Left lung (tissue), 10 donors: ENCODE results near the gene PSME1. TPM values are rescaled to one million over a fixed set of nuclear protein-coding genes. Genes with fewer than 3 reads are reported as not detected.

Experiments
- ATAC-seq: fragments of 200-7000 bp; cut with Tn5 transposase; one replicate; pipeline ENCODE4 v1.9.1; 2020; ENCODE audit warnings: moderate library complexity
- DNase-seq, 4 donors: peaks; one replicate each; pipeline ENCODE4 v3.0.0-alpha.2; 2013 to 2020
- H3K27ac ChIP-seq, 2 donors: fragments of 200-600 bp; sonication (generic) in 1 of 2; one replicate each; pipeline versions ENCODE4 v1.5.0 to v1.8.0; 2020 to 2021
- H3K27me3 ChIP-seq, 2 donors: fragments of 200-600 bp; sonication (generic) in 1 of 2; one replicate each; pipeline versions ENCODE4 v1.5.0 to v1.8.0; 2020 to 2021
- H3K36me3 ChIP-seq, 2 donors: fragments of 200-600 bp; sonication (generic) in 1 of 2; one replicate each; pipeline versions ENCODE4 v1.5.0 to v1.8.0; 2020 to 2021
- H3K4me1 ChIP-seq, 2 donors: fragments of 200-600 bp; one replicate each; pipeline ENCODE4 v1.8.0; 2021
- H3K4me3 ChIP-seq, 2 donors: fragments of 200-600 bp; sonication (generic) in 1 of 2; one replicate each; pipeline versions ENCODE4 v1.5.0 to v1.8.0; 2020 to 2021; ENCODE audit warnings: mild to moderate bottlenecking in 1 of 2
- H3K9me3 ChIP-seq, 2 donors: fragments of 200-600 bp; sonication (generic) in 1 of 2; one replicate each; pipeline versions ENCODE4 v1.5.0 to v1.8.0; 2020 to 2021
- CTCF ChIP-seq, 2 donors: fragments of 200-600 bp; sonication (generic) in 1 of 2; IDR thresholded peaks; one replicate each; pipeline versions ENCODE4 v1.5.0 to v1.8.0; 2021; ENCODE audit warnings: antibody characterized with exemption in 2 of 2
- intact Hi-C, 2 donors: fragments of 100-400 bp; cut with DNase I; formaldehyde crosslinking; loops; one replicate each; pipeline versions ENCODE4 v1.11.2 to v1.14.2; 2022
- polyA plus RNA-seq, 6 donors: library from polyadenylated mRNA; unstranded; fragments of 120-200 nt; gene quantifications; one replicate each; pipeline ENCODE4 v1.2.1, GENCODE V29; 2013; ENCODE audit not compliant: insufficient read length in 6 of 6
- total RNA-seq, 2 donors: library from RNA; stranded (reverse); fragmentation: NEBNext Ultra II Directional; extraction: Animal tissue kit (Norgen Biotek cat#: 25700); gene quantifications; one replicate each; pipeline ENCODE4 v1.2.1, GENCODE V29; 2021
- donor health status: DM: no; HTN: yes; CAD: no.
- donor health status: DM: no; HTN: no; CAD: no.

Gene PSME1
- total and polyA plus RNA-seq, 8 donors = 189 to 236 (median 212) TPM

- H3K4me1 ChIP-seq = peaks cover 0 to 5% of the 10 kb centered on the region in 2 donors
- no peaks in the 10 kb centered on the region for H3K27me3 ChIP-seq
- TF ChIP-seq CTCF (IDR thresholded peaks at IDR 0.05) = no peak
- H3K9me3 ChIP-seq = no peaks in the 10 kb centered on the region
- peak in 1 of 4 donors; percentile 73 for DNase-seq
- no peak for ATAC-seq
- H3K27ac ChIP-seq = no peak overlapping the region
- intact Hi-C loops = no loop called here
- H3K4me3 ChIP-seq = no peak overlapping the region
- peaks cover 0 to 100% of the 10 kb centered on the region in 2 donors for H3K36me3 ChIP-seq
These were observed 46.3 kb downstream of the PSME1 start for GRCh38 chr14:24182110-24182882.

DNA sequence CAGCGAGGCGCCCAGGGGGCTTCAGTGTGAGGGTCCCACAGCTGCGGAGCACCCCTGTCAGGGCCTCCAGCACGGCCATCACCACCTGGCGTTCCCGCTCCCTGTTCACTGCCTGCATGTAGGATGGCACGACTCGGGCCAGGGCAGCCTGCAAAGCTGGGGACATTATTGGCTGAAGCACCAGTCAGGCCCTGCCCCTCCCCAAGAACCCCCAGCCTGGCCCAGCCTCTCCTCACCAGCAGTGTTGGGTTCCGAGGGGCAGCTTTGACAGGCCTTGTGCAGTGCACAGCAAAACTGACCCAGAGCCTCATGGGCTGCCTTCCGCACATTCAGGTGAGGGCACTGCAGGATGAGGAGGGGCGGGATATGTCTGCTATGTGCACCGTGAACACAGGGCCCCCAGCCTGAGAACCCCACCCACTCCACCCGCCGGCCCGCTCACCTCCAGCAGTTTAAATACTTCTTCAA lies 47.1 kb downstream of the PSME1 start:
- DNase-seq (peak in 1 of 4 donors; percentile 72), ATAC-seq (no peak)
- Histone ChIP-seq H3K9me3 (no peaks in the 10 kb centered on the region), H3K4me1 (peaks cover 5 to 12% of the 10 kb centered on the region in 2 donors), H3K4me3 (no peak overlapping the region), H3K36me3 (peaks cover 0 to 94% of the 10 kb centered on the region in 2 donors), H3K27me3 (no peaks in the 10 kb centered on the region), H3K27ac (no peak overlapping the region)
- no peak for TF ChIP-seq CTCF (IDR thresholded peaks at IDR 0.05)
- intact Hi-C loops = no loop called here

GRCh38 chr14:24184104-24184970 lies 48.3 kb downstream of the PSME1 start:
- intact Hi-C loops = no loop called here
- peaks cover 0 to 81% of the 10 kb centered on the region in 2 donors for H3K36me3 ChIP-seq

DNA sequence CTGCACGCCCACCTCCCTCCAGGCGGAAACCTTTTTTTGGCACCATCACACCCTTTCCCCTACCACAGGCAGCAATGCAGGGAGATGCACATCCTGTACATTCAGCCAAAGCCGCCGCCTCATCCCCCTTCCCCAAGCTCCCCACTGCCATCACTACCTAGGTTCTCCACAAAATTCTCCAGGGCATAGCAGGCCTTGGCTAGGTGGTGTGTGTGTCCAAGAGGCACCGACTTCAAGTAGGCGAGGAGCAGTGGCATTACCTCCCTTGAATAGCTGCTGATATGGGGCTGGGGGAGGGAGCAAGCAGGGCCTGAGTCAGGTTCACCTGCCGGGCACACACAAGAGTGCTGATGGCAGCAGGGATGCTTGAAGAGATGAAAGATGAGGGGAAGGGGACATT lies 49.0 kb downstream of the PSME1 start:
- Histone ChIP-seq H3K4me3 (no peak overlapping the region), H3K4me1 (peaks cover 6 to 29% of the 10 kb centered on the region in 2 donors), H3K9me3 (no peaks in the 10 kb centered on the region), H3K36me3 (peaks cover 0 to 80% of the 10 kb centered on the region in 2 donors), H3K27me3 (no peaks in the 10 kb centered on the region), H3K27ac (no peak overlapping the region)
- TF ChIP-seq CTCF (IDR thresholded peaks at IDR 0.05) = no peak
- ATAC-seq (no peak), DNase-seq (peak in 1 of 4 donors; percentile 38)
- intact Hi-C loops = no loop called here

More at GRCh38 chr14:24184104-24184970, 48.3 kb downstream of the PSME1 start:
- DNase-seq (peak in 1 of 4 donors; percentile 70), ATAC-seq (no peak)
- no peak for TF ChIP-seq CTCF (IDR thresholded peaks at IDR 0.05)
- Histone ChIP-seq H3K4me1 (peaks cover 6 to 24% of the 10 kb centered on the region in 2 donors), H3K4me3 (no peak overlapping the region), H3K27me3 (no peaks in the 10 kb centered on the region), H3K9me3 (no peaks in the 10 kb centered on the region), H3K27ac (no peak overlapping the region)

GRCh38 chr14:24185741-24186140 lies 49.7 kb downstream of the PSME1 start:
- no peak overlapping the region for H3K4me3 ChIP-seq
- no peak overlapping the region for H3K27ac ChIP-seq
- ATAC-seq = no peak
- peaks cover 0 to 80% of the 10 kb centered on the region in 2 donors for H3K36me3 ChIP-seq
- H3K27me3 ChIP-seq = no peaks in the 10 kb centered on the region
- peaks cover 6 to 29% of the 10 kb centered on the region in 2 donors for H3K4me1 ChIP-seq
- H3K9me3 ChIP-seq = no peaks in the 10 kb centered on the region
- no peak for DNase-seq
- intact Hi-C loops = no loop called here
- TF ChIP-seq CTCF (IDR thresholded peaks at IDR 0.05) = no peak
